ENCODE results near the gene ODAD4. TPM values are rescaled to one million over a fixed set of nuclear protein-coding genes. Genes with fewer than 3 reads are reported as not detected.

Gene ODAD4
- total RNA-seq, 1 experiment from 2014 or later, result 0.69 TPM

- ChIA-PET CTCF (no interaction called here), POLR2A (no interaction called here)
- TF ChIP-seq TCF7L2 (IDR thresholded peaks at IDR 0.05; ENCODE audit: low read depth, low read length) (no peak), SIN3A (IDR thresholded peaks at IDR 0.05; ENCODE audit: borderline replicate concordance, insufficient read depth, low read depth, low read length) (no peak), CTCF (IDR thresholded peaks at IDR 0.05) (no peak), POLR2AphosphoS5 (IDR thresholded peaks at IDR 0.05; ENCODE audit: low read depth, low read length) (no peak), REST (IDR thresholded peaks at IDR 0.05; ENCODE audit: insufficient read depth in 1 of 2, low read depth in 2 of 2, low read length in 1 of 2) (no peak)
- Histone ChIP-seq H3K4me1 (ENCODE audit: control insufficient read depth, insufficient read depth, low read length) (no peaks in the 10 kb centered on the region), H3K27me3 (ENCODE audit: control insufficient read depth, insufficient read depth, low read length) (no peaks in the 10 kb centered on the region), H3K4me3 (ENCODE audit: low read depth in 2 of 2, low read length in 2 of 2) (no peak overlapping the region), H3K27ac (ENCODE audit: low read length) (no peak overlapping the region), H3K9me3 (ENCODE audit: control insufficient read depth, insufficient read depth, low read depth, low read length) (no peaks in the 10 kb centered on the region), H3K36me3 (ENCODE audit: control insufficient read depth, insufficient read depth, low read length) (peaks cover 8% of the 10 kb centered on the region)
- no TSS peak for BruUV-seq (replicated peaks)
- DNase-seq (ENCODE audit: low read depth, low spot score) (no peak), ATAC-seq (no peak)
- intact Hi-C loops (cut with micrococcal nuclease; ENCODE audit: unreplicated experiment) (no loop called here), in situ Hi-C loops (cut with HindIII; ENCODE audit: low pct_unique_long_range_greater_than_20kb, low sequenced_read_pairs) (no loop called here)
Observed at GRCh38 chr17:41906465-41907184, 23.8 kb upstream of the ODAD4 start.

GRCh38 chr17:41907185-41907556, 23.2 kb upstream of the ODAD4 start:
- Histone ChIP-seq H3K36me3 (ENCODE audit: control insufficient read depth, insufficient read depth, low read length) (peaks cover 8% of the 10 kb centered on the region), H3K27ac (ENCODE audit: low read length) (no peak overlapping the region), H3K4me1 (ENCODE audit: control insufficient read depth, insufficient read depth, low read length) (no peaks in the 10 kb centered on the region), H3K27me3 (ENCODE audit: control insufficient read depth, insufficient read depth, low read length) (no peaks in the 10 kb centered on the region), H3K4me3 (ENCODE audit: low read depth in 2 of 2, low read length in 2 of 2) (no peak overlapping the region), H3K9me3 (ENCODE audit: control insufficient read depth, insufficient read depth, low read depth, low read length) (no peaks in the 10 kb centered on the region)
- TF ChIP-seq TCF7L2 (IDR thresholded peaks at IDR 0.05; ENCODE audit: low read depth, low read length) (no peak), CTCF (IDR thresholded peaks at IDR 0.05) (no peak), SIN3A (IDR thresholded peaks at IDR 0.05; ENCODE audit: borderline replicate concordance, insufficient read depth, low read depth, low read length) (no peak), REST (IDR thresholded peaks at IDR 0.05; ENCODE audit: insufficient read depth in 1 of 2, low read depth in 2 of 2, low read length in 1 of 2) (no peak), POLR2AphosphoS5 (IDR thresholded peaks at IDR 0.05; ENCODE audit: low read depth, low read length) (no peak)
- ATAC-seq (no peak), DNase-seq (ENCODE audit: low read depth, low spot score) (no peak)
- intact Hi-C loops (cut with micrococcal nuclease; ENCODE audit: unreplicated experiment) (no loop called here), in situ Hi-C loops (cut with HindIII; ENCODE audit: low pct_unique_long_range_greater_than_20kb, low sequenced_read_pairs) (no loop called here)
- ChIA-PET CTCF (no interaction called here), POLR2A (interaction anchor here (0.6 kb wide), 2 partner anchors 373 to 702 kb away, joined by 4 to 5 read pairs; partner anchors contain the start of gene RETREG3)
- no TSS peak for BruUV-seq (replicated peaks)

Measured in Panc1 (cell line).